Measurements from ENCODE around the gene ITPK1. TPM values are rescaled to one million over a fixed set of nuclear protein-coding genes. Genes with fewer than 3 reads are reported as not detected.
A peak's percentile ranks its signal among the peaks of the same experiment; 100 is the strongest.

Gene ITPK1
- total and polyA plus RNA-seq, 2 experiments from 2014 or later: 33.0 to 42.9 TPM

- H3K27me3 ChIP-seq: no peaks in the 10 kb centered on the region
- no peak for TF ChIP-seq CTCF (IDR thresholded peaks at IDR 0.05; ENCODE audit: low read depth, low read length)
- H3K27ac ChIP-seq: no peak overlapping the region
- no peaks in the 10 kb centered on the region for H3K9me3 ChIP-seq (ENCODE audit: low read depth)
- H3K4me3 ChIP-seq: no peak overlapping the region
- H3K36me3 ChIP-seq: no peaks in the 10 kb centered on the region
- no peaks in the 10 kb centered on the region for H3K4me1 ChIP-seq (ENCODE audit: low read depth)
- DNase-seq (ENCODE audit: low read depth in 1 of 2, low spot score in 1 of 2): no peak
Measured at GRCh38 chr14:93100100-93100499, 15.6 kb downstream of the ITPK1 start.

- Histone ChIP-seq H3K27ac (no peak overlapping the region), H3K36me3 (no peaks in the 10 kb centered on the region), H3K27me3 (no peaks in the 10 kb centered on the region), H3K4me1 (ENCODE audit: low read depth) (no peaks in the 10 kb centered on the region), H3K9me3 (ENCODE audit: low read depth) (no peaks in the 10 kb centered on the region), H3K4me3 (no peak overlapping the region)
- DNase-seq (ENCODE audit: low read depth in 1 of 2, low spot score in 1 of 2): no peak
- no peak for TF ChIP-seq CTCF (IDR thresholded peaks at IDR 0.05; ENCODE audit: low read depth, low read length)
Measured at GRCh38 chr14:93099643-93100042, 16.1 kb downstream of the ITPK1 start.

- Histone ChIP-seq H3K9me3 (ENCODE audit: low read depth) (no peaks in the 10 kb centered on the region), H3K27me3 (no peaks in the 10 kb centered on the region), H3K27ac (no peak overlapping the region), H3K36me3 (no peaks in the 10 kb centered on the region), H3K4me1 (ENCODE audit: low read depth) (no peaks in the 10 kb centered on the region), H3K4me3 (no peak overlapping the region)
- TF ChIP-seq CTCF (IDR thresholded peaks at IDR 0.05; ENCODE audit: low read depth, low read length): no peak
- no peak for DNase-seq (ENCODE audit: low read depth in 1 of 2, low spot score in 1 of 2)
Measured at GRCh38 chr14:93099196-93099595, 16.5 kb downstream of the ITPK1 start.

GRCh38 chr14:93096691-93097322 is 18.9 kb downstream of the ITPK1 start:
- Histone ChIP-seq H3K36me3 (no peaks in the 10 kb centered on the region), H3K4me3 (no peak overlapping the region), H3K27ac (peak overlapping the region; percentile 18), H3K27me3 (no peaks in the 10 kb centered on the region), H3K4me1 (ENCODE audit: low read depth) (peaks cover 6% of the 10 kb centered on the region), H3K9me3 (ENCODE audit: low read depth) (no peaks in the 10 kb centered on the region)
- no peak for TF ChIP-seq CTCF (IDR thresholded peaks at IDR 0.05; ENCODE audit: low read depth, low read length)
- DNase-seq (ENCODE audit: low read depth in 1 of 2, low spot score in 1 of 2): no peak

GRCh38 chr14:93095742-93096510 is 19.8 kb downstream of the ITPK1 start:
- Histone ChIP-seq H3K4me1 (ENCODE audit: low read depth) (peaks cover 11% of the 10 kb centered on the region), H3K9me3 (ENCODE audit: low read depth) (no peaks in the 10 kb centered on the region), H3K27ac (peak overlapping the region; percentile 18), H3K4me3 (no peak overlapping the region), H3K36me3 (no peaks in the 10 kb centered on the region), H3K27me3 (no peaks in the 10 kb centered on the region)
- no peak for DNase-seq (ENCODE audit: low read depth in 1 of 2, low spot score in 1 of 2)
- no peak for TF ChIP-seq CTCF (IDR thresholded peaks at IDR 0.05; ENCODE audit: low read depth, low read length)
